IMR-90 (cell line): ENCODE data around the gene NCBP2. TPM values are rescaled to one million over a fixed set of nuclear protein-coding genes. Genes with fewer than 3 reads are reported as not detected.

Source experiments
- ATAC-seq: fragments of 200-7000 bp; cut with Tn5 transposase; 2 replicates; pipeline ENCODE4 v1.9.1; 2020; ENCODE audit warnings: low read depth, mild to moderate bottlenecking, moderate library complexity
- BruUV-seq: library from RNA; stranded (reverse); fragments of 400-500 nt; replicated peaks from 2 replicates; lab custom pipeline; 2021; lab: Mats Ljungman, UMichigan
- CTCF ChIA-PET: fragments of 300-600 bp; formaldehyde crosslinking; extraction: SDS; loops from one replicate; lab custom pipeline; 2021; ENCODE audit warnings: antibody characterized with exemption; lab: Yijun Ruan, JAX
- POLR2A ChIA-PET: fragments of 300-600 bp; sonication (Branson Sonifier 250); formaldehyde crosslinking; loops from one replicate; lab custom pipeline; 2022; ENCODE audit warnings: antibody characterized with exemption; ENCODE audit not compliant: unreplicated experiment; lab: Charles Lee
- DNase-seq: peaks from one replicate; pipeline ENCODE4 v3.0.0; 2013
- H2AFZ ChIP-seq: replicated peaks from 2 replicates; pipeline ENCODE3; 2013; ENCODE audit warnings: low read length, mild to moderate bottlenecking; ENCODE audit not compliant: poor library complexity
- H2AK5ac ChIP-seq: 2 replicates; pipeline ENCODE4 v1.6.1; 2013; ENCODE audit warnings: low read depth, low read length, inconsistent platforms
- H2AK9ac ChIP-seq: replicated peaks from 2 replicates; pipeline ENCODE3; 2013; ENCODE audit warnings: mild to moderate bottlenecking, low read depth, low read length, moderate library complexity; ENCODE audit not compliant: poor library complexity
- H2BK120ac ChIP-seq: 2 replicates; pipeline ENCODE4 v1.6.1; 2013; ENCODE audit warnings: low read depth, low read length, inconsistent platforms
- H2BK15ac ChIP-seq: 3 replicates; pipeline ENCODE4 v1.6.1; 2013; ENCODE audit warnings: low read depth, low read length, inconsistent platforms
- H2BK20ac ChIP-seq: 2 replicates; pipeline ENCODE4 v1.6.1; 2013; ENCODE audit warnings: low read depth, mild to moderate bottlenecking, inconsistent platforms, low read length, moderate library complexity
- H2BK5ac ChIP-seq: 2 replicates; pipeline ENCODE4 v1.6.1; 2013; ENCODE audit warnings: mild to moderate bottlenecking, low read depth, low read length, inconsistent platforms; ENCODE audit not compliant: poor library complexity, severe bottlenecking
- H3K14ac ChIP-seq: replicated peaks from 2 replicates; pipeline ENCODE4 v1.6.1; 2013; ENCODE audit warnings: low read depth, low read length, inconsistent platforms
- H3K18ac ChIP-seq: 2 replicates; pipeline ENCODE4 v1.6.1; 2013; ENCODE audit warnings: low read depth, low read length, control low read depth
- H3K23ac ChIP-seq: 2 replicates; pipeline ENCODE4 v1.6.1; 2013; ENCODE audit warnings: low read depth, low read length, inconsistent platforms
- H3K27ac ChIP-seq: 2 replicates; pipeline ENCODE4 v1.5.1; 2013; ENCODE audit warnings: mild to moderate bottlenecking, control low read depth, low read length; ENCODE audit not compliant: insufficient read depth
- H3K27me3 ChIP-seq: 2 replicates; pipeline ENCODE4 v1.6.1; 2013; ENCODE audit warnings: low read length; ENCODE audit not compliant: control insufficient read depth, insufficient read depth
- H3K36me3 ChIP-seq: 2 replicates; pipeline ENCODE4 v1.6.1; 2013; ENCODE audit warnings: low read length, mixed read lengths; ENCODE audit not compliant: control insufficient read depth, insufficient read depth
- H3K4ac ChIP-seq: 2 replicates; pipeline ENCODE4 v1.6.1; 2013; ENCODE audit warnings: low read depth, low read length, inconsistent platforms
- H3K4me1 ChIP-seq: 2 replicates; pipeline ENCODE4 v1.6.1; 2013; ENCODE audit warnings: low read length, mixed read lengths; ENCODE audit not compliant: control insufficient read depth, insufficient read depth
- H3K4me2 ChIP-seq: 2 replicates; pipeline ENCODE4 v1.6.1; 2013; ENCODE audit warnings: low read depth, mild to moderate bottlenecking, control low read depth, low read length, moderate library complexity
- H3K4me3 ChIP-seq: 2 replicates; pipeline ENCODE4 v1.5.1; 2013; ENCODE audit warnings: low read depth, mild to moderate bottlenecking, control low read depth, low read length, moderate library complexity; ENCODE audit not compliant: insufficient read depth
- H3K56ac ChIP-seq: 2 replicates; pipeline ENCODE4 v1.6.1; 2013; ENCODE audit warnings: low read length, inconsistent platforms; ENCODE audit not compliant: insufficient read depth; ENCODE audit errors: extremely low read depth
- H3K79me1 ChIP-seq, 2 experiments: 2 replicates each; pipeline ENCODE4 v1.6.1; 2013; ENCODE audit warnings: low read length in 2 of 2, inconsistent platforms in 1 of 2, low read depth in 1 of 2
- H3K9ac ChIP-seq: 2 replicates; pipeline ENCODE4 v1.6.1; 2013; ENCODE audit warnings: low read depth, low read length, control low read depth
- H3K9me1 ChIP-seq: 2 replicates; pipeline ENCODE4 v1.6.1; 2013; ENCODE audit warnings: low read length, inconsistent platforms; ENCODE audit not compliant: insufficient read depth
- H3K9me3 ChIP-seq: 2 replicates; pipeline ENCODE4 v1.6.1; 2013; ENCODE audit warnings: low read length; ENCODE audit not compliant: control insufficient read depth, insufficient read depth
- H4K20me1 ChIP-seq: 2 replicates; pipeline ENCODE4 v1.6.1; 2013; ENCODE audit warnings: low read length, inconsistent platforms; ENCODE audit not compliant: insufficient read depth
- H4K5ac ChIP-seq: 2 replicates; pipeline ENCODE4 v1.6.1; 2013; ENCODE audit warnings: mild to moderate bottlenecking, low read depth, low read length, control low read depth
- H4K8ac ChIP-seq, 2 experiments: 2 replicates each; pipeline ENCODE4 v1.6.1; 2013; ENCODE audit warnings: low read depth in 2 of 2, low read length in 2 of 2, control low read depth in 1 of 2, inconsistent platforms in 1 of 2
- H4K91ac ChIP-seq: 2 replicates; pipeline ENCODE4 v1.6.1; 2013; ENCODE audit warnings: low read depth, low read length, inconsistent platforms; ENCODE audit not compliant: insufficient read depth
- BHLHE40 ChIP-seq: fragments of 150-350 bp; IDR thresholded peaks from 2 replicates; pipeline ENCODE4 v1.6.1; 2016; ENCODE audit warnings: mild to moderate bottlenecking, low read depth, low read length
- MAFK ChIP-seq: IDR thresholded peaks from 2 replicates; pipeline ENCODE4 v1.6.1; 2012; ENCODE audit warnings: low read depth, low read length, improper control_type of control experiment
- NFE2L2 ChIP-seq: fragments of 150-350 bp; IDR thresholded peaks from 2 replicates; pipeline ENCODE4 v1.6.1; 2016; ENCODE audit warnings: low read depth, mild to moderate bottlenecking, low read length
- POLR2A ChIP-seq: IDR thresholded peaks from 2 replicates; pipeline ENCODE4 v1.6.1; 2012; ENCODE audit warnings: mild to moderate bottlenecking, low read depth, low read length
- WGBS, 2 experiments: methylation state at CpG; one replicate each; pipeline versions ENCODE4 v1.1.5 to v1.1.7; 2013; ENCODE audit warnings: missing lambda C conversion rate in 2 of 2; ENCODE audit not compliant: insufficient read length in 1 of 2; ENCODE audit errors: extremely low coverage in 2 of 2; 5-methylcytosine and 5-hydroxymethylcytosine counted together
- dilution Hi-C: fragments of 300-500 bp; cut with HindIII; formaldehyde crosslinking; loops from one replicate; pipeline ENCODE4 v1.14.3; 2018; ENCODE audit warnings: low sequenced_read_pairs; ENCODE audit not compliant: unreplicated experiment
- in situ Hi-C: fragments of 300-500 bp; cut with MboI; formaldehyde crosslinking; loops from 3 replicates; pipeline ENCODE4 v1.14.3; 2019; ENCODE audit warnings: low sequenced_read_pairs, inconsistent platforms, mixed read lengths
- intact Hi-C: fragments of 100-400 bp; cut with micrococcal nuclease; formaldehyde crosslinking; loops from 2 replicates; pipeline ENCODE4 v1.10.0; 2022
- polyA plus RNA-seq, 3 experiments: library from polyadenylated mRNA; depleted of rRNA; stranded (reverse); fragments of >200 nt; gene quantifications; 2 replicates each; pipeline ENCODE4 v1.2.3, GENCODE V29; 2012; ENCODE audit warnings: low replicate concordance in 1 of 3
- total RNA-seq: library from RNA; depleted of rRNA; stranded (reverse); fragments of >200 nt; gene quantifications from 2 replicates; pipeline ENCODE4 v1.2.3, GENCODE V29; 2012

NCBP2 gene
- total and polyA plus RNA-seq, 2 of the 4 experiments (the other 2 are of a cell fraction), result 42.8 to 73.6 TPM

- Histone ChIP-seq H3K27me3 (peaks cover 45% of the 10 kb centered on the region), H3K18ac (no peak overlapping the region), H3K9me3 (no peaks in the 10 kb centered on the region), H3K4me3 (no peak overlapping the region), H4K8ac (no peak overlapping the region), H3K9ac (no peak overlapping the region), H4K91ac (no peak overlapping the region), H2AFZ (no peak overlapping the region), H2AK9ac (no peak overlapping the region), H2BK15ac (no peak overlapping the region), H3K23ac (no peak overlapping the region), H3K4ac (no peak overlapping the region), H4K5ac (no peak overlapping the region), H2BK120ac (no peak overlapping the region), H3K56ac (peak overlapping the region; percentile 16; the same call in 1 of the 2 replicates), H3K27ac (no peak overlapping the region), H4K20me1 (no peaks in the 10 kb centered on the region), H3K79me1 (no peaks in the 10 kb centered on the region), H3K14ac (no peak overlapping the region), H2BK5ac (no peak overlapping the region), H3K36me3 (no peaks in the 10 kb centered on the region), H3K4me2 (no peak overlapping the region), H3K4me1 (no peaks in the 10 kb centered on the region), H2AK5ac (no peak overlapping the region), H2BK20ac (no peak overlapping the region), H3K9me1 (no peaks in the 10 kb centered on the region)
- dilution Hi-C loops, result no loop called here
- in situ Hi-C loops, result no loop called here
- intact Hi-C loops, result no loop called here
- ATAC-seq (no peak), DNase-seq (no peak)
- POLR2A ChIA-PET, result no interaction called here
- CTCF ChIA-PET, result interaction anchor here (1.1 kb wide), 1 partner anchor 12 kb away, joined by 3 read pairs; no protein-coding TSS in a partner anchor
- 20% methylated on average over 1 of the region's 19 CpGs; no CpG with 5 or more reads in 1 of the 2 experiments for WGBS, 2 experiments
- BruUV-seq, result no TSS peak
- TF ChIP-seq NFE2L2 (no peak), POLR2A (no peak), BHLHE40 (no peak), MAFK (no peak)
Observed at GRCh38 chr3:196989721-196990262, 47.5 kb upstream of the NCBP2 start.
